ENCODE results near the gene DHX8. TPM values are rescaled to one million over a fixed set of nuclear protein-coding genes. Genes with fewer than 3 reads are reported as not detected.

Gene DHX8
- total RNA-seq, 2 experiments from 2014 or later, result 46.2 to 46.3 TPM

GRCh38 chr17:43546319-43547188 lies 62.8 kb downstream of the DHX8 start, which contains the start of gene ETV4:
TSS of gene ETV4 (minus strand) at chr17:43546340. CDS start at chr17:43545617, 723 bp downstream.
- Mint-ChIP-seq H3K9me3 (no peaks in the 10 kb centered on the region), H3K4me3 (peak within 1 kb of the TSS; percentile 76), H3K4me1 (ENCODE audit: low read depth) (peaks cover 19% of the 10 kb centered on the region), H3K27ac (no peak within 1 kb of the TSS), H3K36me3 (ENCODE audit: low read depth) (no peaks in the 10 kb centered on the region), H3K27me3 (ENCODE audit: low read depth) (peaks cover 57% of the 10 kb centered on the region)
- DNase-seq, result peak; percentile 95
- intact Hi-C loops (cut with micrococcal nuclease), result no loop called here
- CTCF ChIA-PET, result interaction anchor here (1.5 to 2.2 kb wide), 4 partner anchors 30 to 213 kb away, joined by 4 to 10 read pairs (median 6); partner anchors contain the start of gene DHX8

- CTCF ChIA-PET, result interaction anchor here (1.5 to 2.2 kb wide), 4 partner anchors 30 to 212 kb away, joined by 4 to 10 read pairs (median 6); partner anchors contain the start of gene DHX8
- intact Hi-C loops (cut with micrococcal nuclease), result no loop called here
- H3K27me3 Mint-ChIP-seq (ENCODE audit: low read depth), result peaks cover 59% of the 10 kb centered on the region
Measured at GRCh38 chr17:43547189-43547550, 63.4 kb downstream of the DHX8 start.

GRCh38 chr17:43547659-43548256 lies 64.0 kb downstream of the DHX8 start:
- DNase-seq, result no peak
- Mint-ChIP-seq H3K27ac (no peak overlapping the region), H3K4me3 (no peak overlapping the region), H3K27me3 (ENCODE audit: low read depth) (peaks cover 61% of the 10 kb centered on the region), H3K9me3 (no peaks in the 10 kb centered on the region), H3K36me3 (ENCODE audit: low read depth) (no peaks in the 10 kb centered on the region), H3K4me1 (ENCODE audit: low read depth) (peaks cover 19% of the 10 kb centered on the region)
- CTCF ChIA-PET, result interaction anchor here (1.5 to 2.2 kb wide), 4 partner anchors 29 to 212 kb away, joined by 4 to 10 read pairs (median 6); partner anchors contain the start of gene DHX8
- intact Hi-C loops (cut with micrococcal nuclease), result no loop called here

More at GRCh38 chr17:43547189-43547550, 63.4 kb downstream of the DHX8 start:
- peaks cover 19% of the 10 kb centered on the region for H3K4me1 Mint-ChIP-seq (ENCODE audit: low read depth)
- no peaks in the 10 kb centered on the region for H3K36me3 Mint-ChIP-seq (ENCODE audit: low read depth)
- no peak for DNase-seq
- H3K27ac Mint-ChIP-seq, result no peak overlapping the region
- peak overlapping the region; percentile 76 for H3K4me3 Mint-ChIP-seq
- no peaks in the 10 kb centered on the region for H3K9me3 Mint-ChIP-seq

- no peak overlapping the region for H3K27ac Mint-ChIP-seq
- H3K36me3 Mint-ChIP-seq (ENCODE audit: low read depth), result no peaks in the 10 kb centered on the region
- peaks cover 59% of the 10 kb centered on the region for H3K27me3 Mint-ChIP-seq (ENCODE audit: low read depth)
- H3K9me3 Mint-ChIP-seq, result no peaks in the 10 kb centered on the region
- H3K4me3 Mint-ChIP-seq, result no peak overlapping the region
- no peak for DNase-seq
- CTCF ChIA-PET, result interaction anchor here (1.9 kb wide), 1 partner anchor 125 kb away, joined by 4 read pairs; no protein-coding TSS in a partner anchor
- peaks cover 19% of the 10 kb centered on the region for H3K4me1 Mint-ChIP-seq (ENCODE audit: low read depth)
- intact Hi-C loops (cut with micrococcal nuclease), result no loop called here
Measured at GRCh38 chr17:43548689-43549379, 65.1 kb downstream of the DHX8 start.

GRCh38 chr17:43549496-43549895 lies 65.7 kb downstream of the DHX8 start:
- Mint-ChIP-seq H3K36me3 (ENCODE audit: low read depth) (no peaks in the 10 kb centered on the region), H3K4me1 (ENCODE audit: low read depth) (peaks cover 19% of the 10 kb centered on the region), H3K9me3 (no peaks in the 10 kb centered on the region), H3K4me3 (no peak overlapping the region), H3K27me3 (ENCODE audit: low read depth) (peaks cover 56% of the 10 kb centered on the region), H3K27ac (no peak overlapping the region)
- CTCF ChIA-PET, result interaction anchor here (0.6 kb wide), 1 partner anchor 153 kb away, joined by 4 read pairs; no protein-coding TSS in a partner anchor
- DNase-seq, result no peak
- intact Hi-C loops (cut with micrococcal nuclease), result no loop called here

GRCh38 chr17:43550754-43551153 lies 67.0 kb downstream of the DHX8 start:
- CTCF ChIA-PET, result no interaction called here
- no peaks in the 10 kb centered on the region for H3K9me3 Mint-ChIP-seq
- no peak overlapping the region for H3K27ac Mint-ChIP-seq
- H3K36me3 Mint-ChIP-seq (ENCODE audit: low read depth), result no peaks in the 10 kb centered on the region
- no peak overlapping the region for H3K4me3 Mint-ChIP-seq
- peaks cover 13% of the 10 kb centered on the region for H3K4me1 Mint-ChIP-seq (ENCODE audit: low read depth)
- intact Hi-C loops (cut with micrococcal nuclease), result no loop called here
- no peak for DNase-seq
- H3K27me3 Mint-ChIP-seq (ENCODE audit: low read depth), result peaks cover 52% of the 10 kb centered on the region

GRCh38 chr17:43552229-43552837 lies 68.6 kb downstream of the DHX8 start:
- H3K4me1 Mint-ChIP-seq (ENCODE audit: low read depth), result peaks cover 4% of the 10 kb centered on the region
- H3K36me3 Mint-ChIP-seq (ENCODE audit: low read depth), result no peaks in the 10 kb centered on the region
- CTCF ChIA-PET, result interaction anchor here (0.7 kb wide), 1 partner anchor 534 kb away, joined by 5 read pairs; no protein-coding TSS in a partner anchor
- peaks cover 41% of the 10 kb centered on the region for H3K27me3 Mint-ChIP-seq (ENCODE audit: low read depth)
- no peak overlapping the region for H3K4me3 Mint-ChIP-seq
- no peaks in the 10 kb centered on the region for H3K9me3 Mint-ChIP-seq
- intact Hi-C loops (cut with micrococcal nuclease), result no loop called here
- no peak for DNase-seq
- no peak overlapping the region for H3K27ac Mint-ChIP-seq

- H3K4me1 Mint-ChIP-seq (ENCODE audit: low read depth), result no peaks in the 10 kb centered on the region
- no peaks in the 10 kb centered on the region for H3K9me3 Mint-ChIP-seq
- intact Hi-C loops (cut with micrococcal nuclease), result no loop called here
- peaks cover 34% of the 10 kb centered on the region for H3K27me3 Mint-ChIP-seq (ENCODE audit: low read depth)
- DNase-seq, result no peak
- H3K27ac Mint-ChIP-seq, result no peak overlapping the region
- no peaks in the 10 kb centered on the region for H3K36me3 Mint-ChIP-seq (ENCODE audit: low read depth)
- CTCF ChIA-PET, result no interaction called here
- no peak overlapping the region for H3K4me3 Mint-ChIP-seq
Measured at GRCh38 chr17:43553573-43553972, 69.8 kb downstream of the DHX8 start.

GRCh38 chr17:43554857-43555256 lies 71.1 kb downstream of the DHX8 start:
- Mint-ChIP-seq H3K9me3 (no peaks in the 10 kb centered on the region), H3K4me1 (ENCODE audit: low read depth) (no peaks in the 10 kb centered on the region), H3K4me3 (no peak overlapping the region), H3K27ac (no peak overlapping the region), H3K36me3 (ENCODE audit: low read depth) (no peaks in the 10 kb centered on the region), H3K27me3 (ENCODE audit: low read depth) (peaks cover 22% of the 10 kb centered on the region)
- no peak for DNase-seq
- CTCF ChIA-PET, result interaction anchor here (0.6 to 0.7 kb wide), 2 partner anchors 13 to 168 kb away, joined by 3 read pairs; no protein-coding TSS in a partner anchor
- intact Hi-C loops (cut with micrococcal nuclease), result no loop called here

GRCh38 chr17:43556292-43556691 lies 72.5 kb downstream of the DHX8 start:
- CTCF ChIA-PET, result interaction anchor here (0.7 kb wide), 1 partner anchor 426 kb away, joined by 3 read pairs; no protein-coding TSS in a partner anchor
- intact Hi-C loops (cut with micrococcal nuclease), result no loop called here
- Mint-ChIP-seq H3K27ac (no peak overlapping the region), H3K9me3 (no peaks in the 10 kb centered on the region), H3K4me1 (ENCODE audit: low read depth) (no peaks in the 10 kb centered on the region), H3K27me3 (ENCODE audit: low read depth) (peaks cover 15% of the 10 kb centered on the region), H3K4me3 (no peak overlapping the region), H3K36me3 (ENCODE audit: low read depth) (no peaks in the 10 kb centered on the region)
- peak; percentile 24 for DNase-seq

- CTCF ChIA-PET, result interaction anchor here (1.3 kb wide), 1 partner anchor 135 kb away, joined by 3 read pairs; no protein-coding TSS in a partner anchor
- intact Hi-C loops (cut with micrococcal nuclease), result no loop called here
- peaks cover 4% of the 10 kb centered on the region for H3K4me1 Mint-ChIP-seq (ENCODE audit: low read depth)
- H3K27ac Mint-ChIP-seq, result no peak overlapping the region
- no peak for DNase-seq
- H3K27me3 Mint-ChIP-seq (ENCODE audit: low read depth), result peaks cover 26% of the 10 kb centered on the region
- no peak overlapping the region for H3K4me3 Mint-ChIP-seq
- H3K36me3 Mint-ChIP-seq (ENCODE audit: low read depth), result no peaks in the 10 kb centered on the region
- H3K9me3 Mint-ChIP-seq, result no peaks in the 10 kb centered on the region
Measured at GRCh38 chr17:43558805-43559160, 75.0 kb downstream of the DHX8 start.
